Activated B cell treated with CpG ODN at 0.5 μM for 24 hours (primary cell): ENCODE data around the gene A1CF. TPM values are rescaled to one million over a fixed set of nuclear protein-coding genes. Genes with fewer than 3 reads are reported as not detected.
"Not testable (repeated sequence)": the region's sequence is repeated elsewhere in the genome, so short reads cannot be mapped to it uniquely, and the experiment has no call there.

Experiments
- ATAC-seq: fragments of 200-7000 bp; cut with Tn5 transposase; one replicate; pipeline ENCODE4 v1.10.0; 2021; ENCODE audit warnings: low read depth, mild to moderate bottlenecking, moderate library complexity
- CTCF ChIA-PET: fragments of 350-600 bp; sonication (Branson Sonifier 250); formaldehyde crosslinking; loops from one replicate; lab custom pipeline; 2021; ENCODE audit warnings: antibody characterized with exemption; lab: Charles Lee
- POLR2A ChIA-PET: fragments of 350-600 bp; sonication (Branson Sonifier 250); formaldehyde crosslinking; loops from one replicate; lab custom pipeline; 2021; ENCODE audit warnings: antibody characterized with exemption; lab: Charles Lee
- DNase-seq: peaks from one replicate; pipeline ENCODE4 v3.0.0; 2022
- H3K27ac Mint-ChIP-seq: one replicate; pipeline ENCODE4 v1.8.0; 2020; ENCODE audit warnings: mixed read lengths
- H3K27me3 Mint-ChIP-seq: one replicate; pipeline ENCODE4 v1.8.0; 2021; ENCODE audit warnings: mixed read lengths
- H3K36me3 Mint-ChIP-seq: one replicate; pipeline ENCODE4 v1.8.0; 2021; ENCODE audit warnings: low read depth, mixed read lengths
- H3K4me1 Mint-ChIP-seq: one replicate; pipeline ENCODE4 v1.8.0; 2021; ENCODE audit warnings: mixed read lengths
- H3K4me3 Mint-ChIP-seq: one replicate; pipeline ENCODE4 v1.8.0; 2020; ENCODE audit warnings: mild to moderate bottlenecking, mixed read lengths
- H3K9me3 Mint-ChIP-seq: one replicate; pipeline ENCODE4 v1.8.0; 2020; ENCODE audit warnings: mixed read lengths
- CTCF ChIP-seq: fragments of 200-600 bp; IDR thresholded peaks from one replicate; pipeline ENCODE4 v1.8.0; 2022; ENCODE audit warnings: antibody characterized with exemption, mild to moderate bottlenecking
- intact Hi-C: fragments of 100-400 bp; cut with micrococcal nuclease; formaldehyde crosslinking; loops from one replicate; pipeline ENCODE4 v1.15.1; 2024
- total RNA-seq: library from RNA; stranded (reverse); gene quantifications from 2 replicates; pipeline ENCODE4 v1.2.3, GENCODE V29; 2022

A1CF gene
- not detected in 2 replicates for total RNA-seq

- H3K27me3 Mint-ChIP-seq: peaks cover 12% of the 10 kb centered on the region
- H3K4me1 Mint-ChIP-seq: no peaks in the 10 kb centered on the region
- ATAC-seq (no peak), DNase-seq (no peak)
- no peak for TF ChIP-seq CTCF
- no peaks in the 10 kb centered on the region for H3K9me3 Mint-ChIP-seq
- ChIA-PET POLR2A (no interaction called here), CTCF (no interaction called here)
- intact Hi-C loops: no loop called here
- H3K36me3 Mint-ChIP-seq: no peaks in the 10 kb centered on the region
- no peak within 1 kb of the TSS for H3K4me3 Mint-ChIP-seq
- no peak within 1 kb of the TSS for H3K27ac Mint-ChIP-seq
Observed at GRCh38 chr10:50885097-50885859, at the start of gene A1CF. Gene A1CF (minus strand): TSS chr10:50885627. CDS start chr10:50859940, 25,687 bp downstream.

GRCh38 chr10:50931948-50932431 lies 46.6 kb upstream of the A1CF start:
- ChIA-PET CTCF (no interaction called here), POLR2A (no interaction called here)
- Mint-ChIP-seq H3K4me1 (no peaks in the 10 kb centered on the region), H3K9me3 (no peaks in the 10 kb centered on the region), H3K27me3 (peaks cover 5% of the 10 kb centered on the region), H3K4me3 (no peak overlapping the region), H3K36me3 (no peaks in the 10 kb centered on the region), H3K27ac (no peak overlapping the region)
- DNase-seq (no peak), ATAC-seq (no peak)
- TF ChIP-seq CTCF: no peak
- intact Hi-C loops: no loop called here

- no peak for TF ChIP-seq CTCF
- no peak for ATAC-seq
- DNase-seq: no peak
- intact Hi-C loops: no loop called here
- Mint-ChIP-seq H3K27me3 (no peaks in the 10 kb centered on the region), H3K4me3 (no peak overlapping the region), H3K4me1 (no peaks in the 10 kb centered on the region), H3K9me3 (no peaks in the 10 kb centered on the region), H3K36me3 (no peaks in the 10 kb centered on the region), H3K27ac (no peak overlapping the region)
- POLR2A ChIA-PET: interaction anchor here (0.5 kb wide), 1 partner anchor 616 kb away, joined by 7 read pairs; no protein-coding TSS in a partner anchor
- CTCF ChIA-PET: no interaction called here
Observed at GRCh38 chr10:50929670-50930069, 44.2 kb upstream of the A1CF start.

GRCh38 chr10:50928190-50928552 lies 42.7 kb upstream of the A1CF start:
- POLR2A ChIA-PET: no interaction called here
- no peak for TF ChIP-seq CTCF

GRCh38 chr10:50927522-50928189 lies 42.2 kb upstream of the A1CF start:
- intact Hi-C loops: no loop called here
- Mint-ChIP-seq H3K27ac (no peak overlapping the region), H3K9me3 (peaks cover 8% of the 10 kb centered on the region), H3K27me3 (no peaks in the 10 kb centered on the region), H3K36me3 (no peaks in the 10 kb centered on the region), H3K4me3 (no peak overlapping the region), H3K4me1 (no peaks in the 10 kb centered on the region)
- TF ChIP-seq CTCF: no peak
- POLR2A ChIA-PET: no interaction called here
- DNase-seq (no peak), ATAC-seq (no peak)
- CTCF ChIA-PET: no interaction called here

More at GRCh38 chr10:50928190-50928552, 42.7 kb upstream of the A1CF start:
- no peaks in the 10 kb centered on the region for H3K36me3 Mint-ChIP-seq
- H3K9me3 Mint-ChIP-seq: peaks cover 8% of the 10 kb centered on the region
- H3K27ac Mint-ChIP-seq: no peak overlapping the region
- no peaks in the 10 kb centered on the region for H3K4me1 Mint-ChIP-seq
- ATAC-seq (no peak), DNase-seq (no peak)
- H3K27me3 Mint-ChIP-seq: no peaks in the 10 kb centered on the region
- intact Hi-C loops: no loop called here
- H3K4me3 Mint-ChIP-seq: no peak overlapping the region
- CTCF ChIA-PET: no interaction called here

GRCh38 chr10:50923471-50923870 lies 38.0 kb upstream of the A1CF start:
- H3K4me3 Mint-ChIP-seq, intact Hi-C loops, H3K27ac Mint-ChIP-seq, H3K27me3 Mint-ChIP-seq, CTCF ChIA-PET, H3K4me1 Mint-ChIP-seq, POLR2A ChIA-PET, DNase-seq, ATAC-seq, H3K36me3 Mint-ChIP-seq: not testable (repeated sequence)
- peaks cover 13% of the 10 kb centered on the region for H3K9me3 Mint-ChIP-seq
